AG04450 (cell line): ENCODE results near the gene ZNF366. TPM values are rescaled to one million over a fixed set of nuclear protein-coding genes. Genes with fewer than 3 reads are reported as not detected.

Experiments
- CTCF ChIA-PET: fragments of 300-600, 350-600 bp; formaldehyde crosslinking; extraction: SDS; loops from one replicate; lab custom pipeline; 2022; ENCODE audit warnings: antibody characterized with exemption, inconsistent platforms; lab: Charles Lee
- POLR2A ChIA-PET: fragments of 350-600 bp; formaldehyde crosslinking; extraction: SDS; loops from one replicate; lab custom pipeline; 2021; ENCODE audit warnings: antibody characterized with exemption, inconsistent platforms; lab: Yijun Ruan, JAX
- DNase-seq: peaks from one replicate; pipeline ENCODE4 v3.0.0-alpha.2; 2011; ENCODE audit warnings: low read depth, low spot score
- H3K27ac ChIP-seq: one replicate; pipeline ENCODE4 v1.5.1; 2012; ENCODE audit warnings: low read depth, low read length, control low read depth
- H3K27me3 ChIP-seq: one replicate; pipeline ENCODE4 v1.6.0; 2012; ENCODE audit warnings: low read length; ENCODE audit not compliant: control insufficient read depth, insufficient read depth
- H3K4me3 ChIP-seq: 2 replicates; pipeline ENCODE4 v1.5.1; 2011; ENCODE audit warnings: mild to moderate bottlenecking, low read depth, low read length, control low read depth
- H3K9me3 ChIP-seq: 2 replicates; pipeline ENCODE4 v1.5.1; 2012; ENCODE audit warnings: low read length; ENCODE audit not compliant: control insufficient read depth, insufficient read depth
- polyA plus RNA-seq: library from polyadenylated mRNA; depleted of rRNA; stranded (reverse); fragments of >200 nt; gene quantifications from 2 replicates; pipeline ENCODE4 v1.2.3, GENCODE V29; 2011
- TF ChIP-seq, protein P1 (sequence below): IDR thresholded peaks from 2 replicates; pipeline ENCODE4 v1.5.1; 2011; ENCODE audit warnings: low read depth, low read length, control low read depth, inconsistent platforms

ZNF366 gene
- polyA plus RNA-seq, 1 experiment: not detected

DNA sequence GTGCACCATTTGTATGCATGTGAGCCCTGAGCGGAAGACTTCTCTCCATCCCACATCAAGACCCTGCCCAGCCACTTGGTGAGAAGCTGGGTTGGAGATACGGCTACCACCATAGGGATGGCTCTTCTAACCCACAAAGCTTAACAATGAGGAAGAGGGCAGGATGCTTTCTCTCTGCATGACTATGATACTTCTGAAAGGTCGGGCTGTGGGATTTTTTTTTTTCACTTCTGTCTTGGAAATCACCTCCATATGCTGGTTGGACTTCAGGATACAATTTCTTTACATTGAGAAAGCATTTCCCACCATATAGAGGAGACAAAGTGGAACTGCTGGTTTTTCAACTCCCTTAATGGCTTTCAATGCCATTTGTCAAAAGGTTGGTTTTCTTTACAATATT, 30.5 kb downstream of the ZNF366 start:
- no peaks in the 10 kb centered on the region for H3K9me3 ChIP-seq
- TF ChIP-seq, protein P1, sequence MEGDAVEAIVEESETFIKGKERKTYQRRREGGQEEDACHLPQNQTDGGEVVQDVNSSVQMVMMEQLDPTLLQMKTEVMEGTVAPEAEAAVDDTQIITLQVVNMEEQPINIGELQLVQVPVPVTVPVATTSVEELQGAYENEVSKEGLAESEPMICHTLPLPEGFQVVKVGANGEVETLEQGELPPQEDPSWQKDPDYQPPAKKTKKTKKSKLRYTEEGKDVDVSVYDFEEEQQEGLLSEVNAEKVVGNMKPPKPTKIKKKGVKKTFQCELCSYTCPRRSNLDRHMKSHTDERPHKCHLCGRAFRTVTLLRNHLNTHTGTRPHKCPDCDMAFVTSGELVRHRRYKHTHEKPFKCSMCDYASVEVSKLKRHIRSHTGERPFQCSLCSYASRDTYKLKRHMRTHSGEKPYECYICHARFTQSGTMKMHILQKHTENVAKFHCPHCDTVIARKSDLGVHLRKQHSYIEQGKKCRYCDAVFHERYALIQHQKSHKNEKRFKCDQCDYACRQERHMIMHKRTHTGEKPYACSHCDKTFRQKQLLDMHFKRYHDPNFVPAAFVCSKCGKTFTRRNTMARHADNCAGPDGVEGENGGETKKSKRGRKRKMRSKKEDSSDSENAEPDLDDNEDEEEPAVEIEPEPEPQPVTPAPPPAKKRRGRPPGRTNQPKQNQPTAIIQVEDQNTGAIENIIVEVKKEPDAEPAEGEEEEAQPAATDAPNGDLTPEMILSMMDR: no peak
- CTCF ChIA-PET: interaction anchor here (0.6 to 0.7 kb wide), 2 partner anchors 8 to 32 kb away, joined by 3 read pairs; no protein-coding TSS in a partner anchor
- H3K27ac ChIP-seq: no peak overlapping the region
- no peak overlapping the region for H3K4me3 ChIP-seq
- POLR2A ChIA-PET: no interaction called here
- no peaks in the 10 kb centered on the region for H3K27me3 ChIP-seq
- no peak for DNase-seq

DNA sequence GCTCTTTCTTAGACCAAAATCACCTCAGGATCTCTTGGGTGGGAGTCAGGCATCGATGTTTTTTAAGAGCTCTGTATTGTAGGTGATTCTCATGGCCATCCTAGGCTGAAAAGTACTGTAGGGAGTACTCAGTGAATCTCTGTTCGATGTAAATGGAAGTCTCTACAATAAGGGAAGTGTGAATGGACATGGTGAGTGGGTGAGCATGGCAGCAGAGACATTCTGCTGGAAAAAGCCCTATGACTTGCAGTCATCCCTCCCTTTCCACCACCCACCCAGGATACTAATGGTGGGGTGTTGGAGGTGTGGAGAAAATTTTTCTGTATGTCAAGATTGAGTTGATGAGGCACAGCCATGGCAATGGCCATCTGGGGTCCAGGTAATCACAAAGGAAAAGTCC, 30.9 kb downstream of the ZNF366 start:
- TF ChIP-seq, protein P1: no peak
- Histone ChIP-seq H3K27ac (no peak overlapping the region), H3K27me3 (no peaks in the 10 kb centered on the region), H3K4me3 (no peak overlapping the region), H3K9me3 (no peaks in the 10 kb centered on the region)
- DNase-seq: no peak
- ChIA-PET CTCF (interaction anchor here (0.6 kb wide), 1 partner anchor 32 kb away, joined by 3 read pairs; no protein-coding TSS in a partner anchor), POLR2A (no interaction called here)

DNA sequence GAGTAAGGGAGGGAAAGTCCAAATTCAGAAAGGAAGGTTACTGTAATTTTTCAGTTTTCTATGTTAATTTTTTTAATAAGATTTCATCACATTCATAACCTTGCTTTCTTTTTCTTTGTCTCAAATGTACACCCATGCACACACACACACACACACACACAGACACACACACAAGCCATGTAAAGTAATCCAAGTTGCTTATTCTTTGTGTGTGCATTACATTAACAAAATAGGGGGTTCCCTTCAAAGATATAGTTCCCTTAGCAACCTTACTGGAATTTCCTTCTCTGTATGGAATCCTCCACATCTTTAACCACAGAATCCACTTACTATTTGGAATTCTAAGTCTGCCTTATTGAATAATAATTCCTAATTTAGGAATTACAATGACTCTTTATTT, 32.7 kb downstream of the ZNF366 start:
- Histone ChIP-seq H3K27ac (no peak overlapping the region), H3K4me3 (no peak overlapping the region), H3K27me3 (no peaks in the 10 kb centered on the region), H3K9me3 (no peaks in the 10 kb centered on the region)
- TF ChIP-seq, protein P1: no peak
- ChIA-PET POLR2A (no interaction called here), CTCF (no interaction called here)
- DNase-seq: no peak

DNA sequence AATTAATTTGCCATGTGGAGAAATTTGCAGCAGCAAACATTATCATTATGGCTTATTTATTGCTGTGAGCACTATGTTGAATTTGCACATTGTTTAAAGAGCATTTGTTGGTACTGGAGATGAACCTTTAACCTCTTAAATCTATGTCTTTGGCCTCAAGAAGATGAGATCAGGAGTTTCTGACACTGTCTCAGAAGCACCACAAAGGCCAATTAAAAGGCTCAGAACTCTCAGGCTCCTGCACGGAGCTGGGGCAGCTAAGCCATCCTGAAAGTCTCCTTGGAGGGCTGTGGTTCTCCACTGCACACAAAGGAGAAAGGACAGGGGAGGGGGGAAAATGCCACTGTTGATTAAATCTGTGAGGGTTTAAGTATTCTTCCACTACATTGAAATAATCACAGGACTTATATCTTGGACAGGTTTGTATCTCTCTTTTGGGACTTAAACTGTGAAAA, 33.1 kb downstream of the ZNF366 start:
- Histone ChIP-seq H3K27ac (no peak overlapping the region), H3K9me3 (no peaks in the 10 kb centered on the region), H3K27me3 (no peaks in the 10 kb centered on the region), H3K4me3 (no peak overlapping the region)
- no peak for DNase-seq
- TF ChIP-seq, protein P1: no peak
- ChIA-PET POLR2A (no interaction called here), CTCF (no interaction called here)

DNA sequence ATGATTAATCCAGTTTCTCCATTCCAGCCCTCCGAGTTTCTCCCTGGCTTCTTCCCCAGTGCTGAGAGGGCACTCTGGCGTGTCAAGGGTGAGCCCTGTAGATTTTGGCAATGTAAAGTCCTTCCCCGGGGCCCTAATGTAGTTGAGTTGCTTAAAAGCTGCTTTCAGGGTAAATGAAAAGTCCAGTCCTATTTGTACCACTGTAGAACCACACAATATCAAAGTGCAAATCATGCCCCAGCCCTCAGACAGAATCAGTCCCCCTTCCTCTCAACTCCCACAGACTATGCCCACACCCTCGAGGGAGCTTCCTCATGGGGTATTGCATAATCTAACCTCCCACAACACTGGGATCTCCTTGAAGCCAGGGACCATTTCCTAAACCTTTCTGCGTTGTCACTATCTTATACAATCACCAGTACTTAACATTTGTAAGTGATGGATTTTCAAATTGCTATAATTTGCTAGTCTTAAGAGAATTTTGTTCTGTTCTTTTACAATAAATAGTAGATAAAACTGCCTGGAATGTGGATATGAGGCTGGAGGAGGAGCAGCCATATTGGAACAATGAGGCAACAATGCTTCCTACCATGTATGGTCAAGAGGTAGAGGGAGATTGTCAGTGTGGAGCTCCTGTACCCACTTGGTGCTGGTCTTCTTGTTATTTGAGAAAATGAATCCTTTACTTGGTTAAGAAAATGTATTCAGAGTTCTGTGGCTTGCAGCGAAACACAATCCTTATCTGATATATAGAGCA, 34.4 kb downstream of the ZNF366 start:
- Histone ChIP-seq H3K27ac (no peak overlapping the region), H3K27me3 (no peaks in the 10 kb centered on the region), H3K4me3 (no peak overlapping the region), H3K9me3 (no peaks in the 10 kb centered on the region)
- DNase-seq: no peak
- ChIA-PET POLR2A (no interaction called here), CTCF (no interaction called here)
- TF ChIP-seq, protein P1: no peak
